Mammary epithelial cell (primary cell): Measurements from ENCODE around the gene SCUBE3.

Source experiments
- EZH2 ChIP-seq: IDR thresholded peaks from 2 replicates; pipeline ENCODE4 v1.6.1; 2012; ENCODE audit warnings: low read length, inconsistent platforms, borderline replicate concordance
- TF ChIP-seq, protein P1 (sequence below), 2 donors: IDR thresholded peaks in 1 of 2; conservative IDR thresholded peaks in 1 of 2; 2 replicates each; pipeline ENCODE4 v1.5.1; 2011 to 2012; ENCODE audit warnings: inconsistent platforms in 2 of 2, low read length in 2 of 2, mild to moderate bottlenecking in 2 of 2, control low read depth in 1 of 2, low read depth in 1 of 2; ENCODE audit not compliant: insufficient read depth in 1 of 2; ENCODE audit errors: extremely low read depth in 1 of 2

DNA sequence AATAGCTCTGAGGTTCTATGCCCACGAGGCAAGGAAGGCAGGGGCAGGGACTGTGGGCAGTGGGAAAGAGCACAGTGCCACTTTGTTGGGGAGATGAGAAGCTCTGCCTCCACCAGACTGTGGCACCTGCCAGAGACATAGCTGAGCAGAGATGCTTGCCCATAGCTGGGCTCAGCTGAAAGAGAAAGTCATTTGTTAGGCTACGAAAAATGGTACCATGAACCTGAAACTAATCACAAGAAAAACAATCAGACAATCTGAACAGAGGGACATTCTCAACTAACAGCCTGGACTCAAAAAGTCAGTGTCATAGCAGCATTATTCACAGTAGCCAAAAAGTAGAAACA, 39.7 kb upstream of the SCUBE3 start:
- TF ChIP-seq, protein P1, sequence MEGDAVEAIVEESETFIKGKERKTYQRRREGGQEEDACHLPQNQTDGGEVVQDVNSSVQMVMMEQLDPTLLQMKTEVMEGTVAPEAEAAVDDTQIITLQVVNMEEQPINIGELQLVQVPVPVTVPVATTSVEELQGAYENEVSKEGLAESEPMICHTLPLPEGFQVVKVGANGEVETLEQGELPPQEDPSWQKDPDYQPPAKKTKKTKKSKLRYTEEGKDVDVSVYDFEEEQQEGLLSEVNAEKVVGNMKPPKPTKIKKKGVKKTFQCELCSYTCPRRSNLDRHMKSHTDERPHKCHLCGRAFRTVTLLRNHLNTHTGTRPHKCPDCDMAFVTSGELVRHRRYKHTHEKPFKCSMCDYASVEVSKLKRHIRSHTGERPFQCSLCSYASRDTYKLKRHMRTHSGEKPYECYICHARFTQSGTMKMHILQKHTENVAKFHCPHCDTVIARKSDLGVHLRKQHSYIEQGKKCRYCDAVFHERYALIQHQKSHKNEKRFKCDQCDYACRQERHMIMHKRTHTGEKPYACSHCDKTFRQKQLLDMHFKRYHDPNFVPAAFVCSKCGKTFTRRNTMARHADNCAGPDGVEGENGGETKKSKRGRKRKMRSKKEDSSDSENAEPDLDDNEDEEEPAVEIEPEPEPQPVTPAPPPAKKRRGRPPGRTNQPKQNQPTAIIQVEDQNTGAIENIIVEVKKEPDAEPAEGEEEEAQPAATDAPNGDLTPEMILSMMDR (conservative IDR thresholded peaks at IDR 0.05 in 1 of 2, IDR thresholded peaks at IDR 0.05 in 1 of 2; ENCODE audit: extremely low read depth in 1 of 2, insufficient read depth in 1 of 2, low read depth in 1 of 2, low read length in 2 of 2) = no peak
- TF ChIP-seq EZH2 = no peak
